GM19035 (cell line): ENCODE results near the gene MAP9.
A peak's percentile ranks its signal among the peaks of the same experiment; 100 is the strongest.
"Not testable (repeated sequence)": the region's sequence is repeated elsewhere in the genome, so short reads cannot be mapped to it uniquely, and the experiment has no call there.

Source experiments
- ATAC-seq: cut with Tn5 transposase; IDR thresholded peaks from one replicate; pipeline ENCODE4 v1.9.1; 2021; ENCODE audit not compliant: unreplicated experiment

Gene MAP9

GRCh38 chr4:155353923-155354540, 22.7 kb downstream of the MAP9 start:
- peak; percentile 97 for ATAC-seq

- no peak for ATAC-seq
These were observed 34.6 kb downstream of the MAP9 start for GRCh38 chr4:155342142-155342541.

- ATAC-seq, result no peak
These were observed 36.8 kb downstream of the MAP9 start for GRCh38 chr4:155339999-155340398.

- no peak for ATAC-seq
These were observed 37.2 kb downstream of the MAP9 start for GRCh38 chr4:155339588-155339987.

GRCh38 chr4:155338196-155338595, 38.6 kb downstream of the MAP9 start:
- ATAC-seq, result no peak

- ATAC-seq, result no peak
These were observed 40.5 kb downstream of the MAP9 start for GRCh38 chr4:155336242-155336641.

GRCh38 chr4:155331478-155331877, 45.3 kb downstream of the MAP9 start:
- no peak for ATAC-seq

- ATAC-seq, result no peak
These were observed 54.0 kb downstream of the MAP9 start for GRCh38 chr4:155322782-155323181.

GRCh38 chr4:155321006-155321405, 55.8 kb downstream of the MAP9 start:
- no peak for ATAC-seq

- no peak for ATAC-seq
These were observed 57.2 kb downstream of the MAP9 start for GRCh38 chr4:155319516-155319915.

GRCh38 chr4:155312027-155312426, 64.7 kb downstream of the MAP9 start:
- ATAC-seq, result not testable (repeated sequence)

GRCh38 chr4:155307731-155308277, 69.0 kb downstream of the MAP9 start:
- ATAC-seq, result no peak

GRCh38 chr4:155305619-155306018, 71.1 kb downstream of the MAP9 start:
- ATAC-seq, result no peak

GRCh38 chr4:155304375-155304774, 72.4 kb downstream of the MAP9 start:
- ATAC-seq, result no peak

- no peak for ATAC-seq
These were observed 77.7 kb downstream of the MAP9 start for GRCh38 chr4:155299103-155299502.
